ENCODE data around the gene CHN2.
"Not testable (repeated sequence)": the region's sequence is repeated elsewhere in the genome, so short reads cannot be mapped to it uniquely, and the experiment has no call there.

CHN2 gene

GRCh38 chr7:29516491-29516890 is 321.9 kb downstream of the CHN2 start:
- POLR2A ChIA-PET, result no interaction called here
- CTCF ChIA-PET, result no interaction called here
- no peak for TF ChIP-seq CTCF (IDR thresholded peaks at IDR 0.05; ENCODE audit: control extremely low read depth, extremely low read depth, low read depth, missing control alignments)
- no peak for DNase-seq (ENCODE audit: extremely low spot score)

GRCh38 chr7:29518616-29519015 is 324.0 kb downstream of the CHN2 start:
- DNase-seq (ENCODE audit: extremely low spot score), result no peak
- ChIA-PET POLR2A (no interaction called here), CTCF (no interaction called here)
- TF ChIP-seq CTCF (IDR thresholded peaks at IDR 0.05; ENCODE audit: control extremely low read depth, extremely low read depth, low read depth, missing control alignments), result no peak

GRCh38 chr7:29523728-29524127 is 329.2 kb downstream of the CHN2 start:
- DNase-seq (ENCODE audit: extremely low spot score), result no peak
- no peak for TF ChIP-seq CTCF (IDR thresholded peaks at IDR 0.05; ENCODE audit: control extremely low read depth, extremely low read depth, low read depth, missing control alignments)
- ChIA-PET CTCF (no interaction called here), POLR2A (no interaction called here)

GRCh38 chr7:29527505-29528108 is 333.0 kb downstream of the CHN2 start:
- no peak for DNase-seq (ENCODE audit: extremely low spot score)
- TF ChIP-seq CTCF (IDR thresholded peaks at IDR 0.05; ENCODE audit: control extremely low read depth, extremely low read depth, low read depth, missing control alignments), result no peak
- ChIA-PET CTCF (no interaction called here), POLR2A (no interaction called here)

- CTCF ChIA-PET; POLR2A ChIA-PET; DNase-seq (ENCODE audit: extremely low spot score): not testable (repeated sequence)
Observed at GRCh38 chr7:29528526-29528925, 334.0 kb downstream of the CHN2 start.

Data from GM10248 (cell line).